Activated naive CD4-positive, alpha-beta T cell treated with anti-CD3 and anti-CD28 coated beads, Interleukin-2, amount 50 U/mL, for 24 hours (primary cell): Measurements from ENCODE around the gene TTC32.
"Not testable (repeated sequence)": the region's sequence is repeated elsewhere in the genome, so short reads cannot be mapped to it uniquely, and the experiment has no call there.

Source experiments
- H3K27ac Mint-ChIP-seq: one replicate; pipeline ENCODE4 v1.8.0; 2021; ENCODE audit warnings: mild to moderate bottlenecking, mixed read lengths
- H3K27me3 Mint-ChIP-seq: one replicate; pipeline ENCODE4 v1.8.0; 2021; ENCODE audit warnings: mixed read lengths
- H3K36me3 Mint-ChIP-seq: one replicate; pipeline ENCODE4 v1.8.0; 2021; ENCODE audit warnings: mixed read lengths
- H3K4me1 Mint-ChIP-seq: one replicate; pipeline ENCODE4 v1.8.0; 2021; ENCODE audit warnings: mixed read lengths
- H3K4me3 Mint-ChIP-seq: one replicate; pipeline ENCODE4 v1.8.0; 2021; ENCODE audit warnings: mild to moderate bottlenecking, mixed read lengths
- H3K9me3 Mint-ChIP-seq: one replicate; pipeline ENCODE4 v1.8.0; 2021; ENCODE audit warnings: mixed read lengths

Gene TTC32

GRCh38 chr2:19901442-19902215 lies at the start of gene TTC32:
TSS of gene TTC32 (minus strand) at chr2:19901983. CDS start at chr2:19901854, 129 bp downstream.
- peaks cover 3% of the 10 kb centered on the region for H3K36me3 Mint-ChIP-seq
- peak within 1 kb of the TSS; percentile 99 for H3K27ac Mint-ChIP-seq
- H3K27me3 Mint-ChIP-seq: peaks cover 4% of the 10 kb centered on the region
- no peaks in the 10 kb centered on the region for H3K9me3 Mint-ChIP-seq
- peak within 1 kb of the TSS; percentile 98 for H3K4me3 Mint-ChIP-seq
- H3K4me1 Mint-ChIP-seq: peaks cover 44% of the 10 kb centered on the region

GRCh38 chr2:19949071-19949470 lies 47.3 kb upstream of the TTC32 start:
- no peaks in the 10 kb centered on the region for H3K9me3 Mint-ChIP-seq
- no peaks in the 10 kb centered on the region for H3K4me1 Mint-ChIP-seq
- no peak overlapping the region for H3K27ac Mint-ChIP-seq
- peaks cover 9% of the 10 kb centered on the region for H3K36me3 Mint-ChIP-seq
- no peaks in the 10 kb centered on the region for H3K27me3 Mint-ChIP-seq
- H3K4me3 Mint-ChIP-seq: no peak overlapping the region

- Mint-ChIP-seq H3K36me3 (peaks cover 9% of the 10 kb centered on the region), H3K4me3 (no peak overlapping the region), H3K27me3 (no peaks in the 10 kb centered on the region), H3K4me1 (no peaks in the 10 kb centered on the region), H3K27ac (no peak overlapping the region), H3K9me3 (no peaks in the 10 kb centered on the region)
These were observed 45.6 kb upstream of the TTC32 start for GRCh38 chr2:19947184-19947940.

- H3K4me1 Mint-ChIP-seq: no peaks in the 10 kb centered on the region
- no peak overlapping the region for H3K4me3 Mint-ChIP-seq
- H3K27ac Mint-ChIP-seq: no peak overlapping the region
- peaks cover 9% of the 10 kb centered on the region for H3K36me3 Mint-ChIP-seq
- no peaks in the 10 kb centered on the region for H3K27me3 Mint-ChIP-seq
- no peaks in the 10 kb centered on the region for H3K9me3 Mint-ChIP-seq
These were observed 42.5 kb upstream of the TTC32 start for GRCh38 chr2:19944205-19944845.

GRCh38 chr2:19943189-19943588 lies 41.4 kb upstream of the TTC32 start:
- H3K36me3 Mint-ChIP-seq: peaks cover 9% of the 10 kb centered on the region
- H3K4me1 Mint-ChIP-seq: no peaks in the 10 kb centered on the region
- H3K4me3 Mint-ChIP-seq: no peak overlapping the region
- no peak overlapping the region for H3K27ac Mint-ChIP-seq
- H3K9me3 Mint-ChIP-seq: no peaks in the 10 kb centered on the region
- no peaks in the 10 kb centered on the region for H3K27me3 Mint-ChIP-seq

- no peak overlapping the region for H3K27ac Mint-ChIP-seq
- H3K27me3 Mint-ChIP-seq: no peaks in the 10 kb centered on the region
- no peaks in the 10 kb centered on the region for H3K9me3 Mint-ChIP-seq
- no peak overlapping the region for H3K4me3 Mint-ChIP-seq
- peaks cover 16% of the 10 kb centered on the region for H3K36me3 Mint-ChIP-seq
- H3K4me1 Mint-ChIP-seq: no peaks in the 10 kb centered on the region
These were observed 40.4 kb upstream of the TTC32 start for GRCh38 chr2:19942199-19942598.

GRCh38 chr2:19937004-19937403 lies 35.2 kb upstream of the TTC32 start:
- H3K27ac Mint-ChIP-seq: no peak overlapping the region
- H3K4me3 Mint-ChIP-seq: no peak overlapping the region
- H3K9me3 Mint-ChIP-seq: no peaks in the 10 kb centered on the region
- H3K4me1 Mint-ChIP-seq: no peaks in the 10 kb centered on the region
- peaks cover 16% of the 10 kb centered on the region for H3K36me3 Mint-ChIP-seq
- H3K27me3 Mint-ChIP-seq: no peaks in the 10 kb centered on the region

- Mint-ChIP-seq H3K27ac (peak overlapping the region; percentile 35), H3K4me1 (no peaks in the 10 kb centered on the region), H3K36me3 (peaks cover 19% of the 10 kb centered on the region), H3K4me3 (no peak overlapping the region), H3K27me3 (no peaks in the 10 kb centered on the region), H3K9me3 (no peaks in the 10 kb centered on the region)
These were observed 34.4 kb upstream of the TTC32 start for GRCh38 chr2:19936203-19936602.

GRCh38 chr2:19933351-19933981 lies 31.7 kb upstream of the TTC32 start:
- H3K27me3 Mint-ChIP-seq: no peaks in the 10 kb centered on the region
- no peak overlapping the region for H3K27ac Mint-ChIP-seq
- no peaks in the 10 kb centered on the region for H3K4me1 Mint-ChIP-seq
- peaks cover 36% of the 10 kb centered on the region for H3K36me3 Mint-ChIP-seq
- H3K4me3 Mint-ChIP-seq: no peak overlapping the region
- no peaks in the 10 kb centered on the region for H3K9me3 Mint-ChIP-seq

GRCh38 chr2:19932928-19933327 lies 31.1 kb upstream of the TTC32 start:
- H3K4me1 Mint-ChIP-seq: no peaks in the 10 kb centered on the region
- H3K36me3 Mint-ChIP-seq: peaks cover 37% of the 10 kb centered on the region
- H3K4me3 Mint-ChIP-seq: no peak overlapping the region
- H3K9me3 Mint-ChIP-seq: no peaks in the 10 kb centered on the region
- no peaks in the 10 kb centered on the region for H3K27me3 Mint-ChIP-seq
- H3K27ac Mint-ChIP-seq: no peak overlapping the region

GRCh38 chr2:19929226-19929625 lies 27.4 kb upstream of the TTC32 start:
- H3K27me3 Mint-ChIP-seq: no peaks in the 10 kb centered on the region

GRCh38 chr2:19927816-19928215 lies 26.0 kb upstream of the TTC32 start:
- peaks cover 51% of the 10 kb centered on the region for H3K36me3 Mint-ChIP-seq
- not testable (repeated sequence) for H3K4me3 Mint-ChIP-seq, H3K27me3 Mint-ChIP-seq, H3K9me3 Mint-ChIP-seq, H3K27ac Mint-ChIP-seq, H3K4me1 Mint-ChIP-seq

More at GRCh38 chr2:19929226-19929625, 27.4 kb upstream of the TTC32 start:
- H3K4me3 Mint-ChIP-seq: no peak overlapping the region
- peaks cover 46% of the 10 kb centered on the region for H3K36me3 Mint-ChIP-seq
- no peak overlapping the region for H3K27ac Mint-ChIP-seq
- peaks cover 6% of the 10 kb centered on the region for H3K9me3 Mint-ChIP-seq
- H3K4me1 Mint-ChIP-seq: no peaks in the 10 kb centered on the region

GRCh38 chr2:19924526-19924925 lies 22.7 kb upstream of the TTC32 start:
- not testable (repeated sequence) for H3K27me3 Mint-ChIP-seq, H3K4me3 Mint-ChIP-seq, H3K9me3 Mint-ChIP-seq, H3K4me1 Mint-ChIP-seq, H3K27ac Mint-ChIP-seq
- H3K36me3 Mint-ChIP-seq: peaks cover 45% of the 10 kb centered on the region

GRCh38 chr2:19922188-19922587 lies 20.4 kb upstream of the TTC32 start:
- H3K27ac Mint-ChIP-seq, H3K27me3 Mint-ChIP-seq, H3K9me3 Mint-ChIP-seq, H3K4me3 Mint-ChIP-seq, H3K4me1 Mint-ChIP-seq: not testable (repeated sequence)
- H3K36me3 Mint-ChIP-seq: peaks cover 35% of the 10 kb centered on the region

- no peak overlapping the region for H3K27ac Mint-ChIP-seq
These were observed 14.7 kb upstream of the TTC32 start for GRCh38 chr2:19916385-19916950.

More at GRCh38 chr2:19916385-19916950, 14.7 kb upstream of the TTC32 start:
- Mint-ChIP-seq H3K4me3 (no peak overlapping the region), H3K36me3 (peaks cover 22% of the 10 kb centered on the region), H3K9me3 (no peaks in the 10 kb centered on the region), H3K27me3 (no peaks in the 10 kb centered on the region), H3K4me1 (no peaks in the 10 kb centered on the region)
